ENCODE results near the gene CMKLR1. TPM values are rescaled to one million over a fixed set of nuclear protein-coding genes. Genes with fewer than 3 reads are reported as not detected.

CMKLR1 gene
- polyA plus RNA-seq, 1 of the 3 experiments (the other 2 are of a cell fraction): 0.15 TPM

DNA sequence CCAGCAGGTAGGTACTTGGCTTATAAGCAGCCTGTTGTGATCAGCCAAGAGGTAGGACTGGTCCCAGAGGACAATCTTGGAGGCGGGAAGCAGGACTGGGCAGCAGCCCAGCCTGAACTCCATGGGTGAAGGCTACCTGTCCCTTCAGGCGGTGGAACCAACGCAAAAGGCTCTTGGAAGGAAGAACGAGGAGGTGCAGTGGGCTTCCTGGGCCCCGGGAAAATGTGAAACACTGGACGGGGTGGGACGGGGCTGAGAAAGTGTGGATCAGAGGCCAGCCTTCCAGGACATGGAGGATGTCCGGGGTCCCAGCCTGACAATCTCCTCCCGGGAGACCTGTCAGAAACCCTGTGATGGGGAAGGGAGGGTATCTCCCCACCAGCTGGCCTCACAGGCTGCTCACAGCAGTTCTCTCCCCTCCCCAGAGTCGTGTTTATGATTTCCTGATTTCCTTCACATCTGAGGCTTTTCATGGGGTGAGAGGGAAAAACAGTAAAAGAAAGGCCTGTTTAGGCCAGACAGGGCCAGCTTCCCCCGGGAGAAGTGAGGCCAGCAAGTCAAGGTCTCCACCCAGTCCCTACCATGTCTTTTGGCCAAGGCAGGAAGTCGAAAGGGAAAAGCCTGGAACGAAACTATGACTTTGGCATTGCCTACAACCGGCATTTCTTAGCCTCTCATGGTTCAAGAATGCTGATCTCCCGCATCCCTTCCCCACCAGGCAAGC is 11.3 kb downstream of the CMKLR1 start:
- Histone ChIP-seq H3K9ac (no peak overlapping the region), H3K36me3 (replicated peaks in 1 of 2; ENCODE audit: control insufficient read depth in 1 of 2, insufficient read depth in 2 of 2, low read length in 1 of 2) (peaks cover 0 to 2% of the 10 kb centered on the region in 2 experiments), H3K9me3 (no peaks in the 10 kb centered on the region), H3K4me2 (no peak overlapping the region), H3K27ac (ENCODE audit: low read depth in 2 of 2, low read length in 1 of 2) (no peak overlapping the region), H3K79me2 (ENCODE audit: insufficient read depth) (no peaks in the 10 kb centered on the region), H2AFZ (ENCODE audit: low read depth) (no peak overlapping the region), H3K4me3 (ENCODE audit: low read depth in 2 of 2, low read length in 1 of 2) (no peak overlapping the region), H4K20me1 (ENCODE audit: insufficient read depth) (no peaks in the 10 kb centered on the region), H3K27me3 (ENCODE audit: insufficient read depth) (no peaks in the 10 kb centered on the region), H3K9me2 (no peaks in the 10 kb centered on the region), H3K4me1 (ENCODE audit: control insufficient read depth in 1 of 2, insufficient read depth in 2 of 2, low read depth in 1 of 2, low read length in 1 of 2) (peaks cover 0 to 27% of the 10 kb centered on the region in 2 experiments; a peak in 1 of 4 replicates), H3F3A (replicated peaks; ENCODE audit: insufficient read depth) (no peaks in the 10 kb centered on the region)
- POLR2A ChIA-PET: no interaction called here
- TF ChIP-seq RFX5 (IDR thresholded peaks at IDR 0.05; ENCODE audit: low read length) (no peak), CHD2 (IDR thresholded peaks at IDR 0.05; ENCODE audit: low read length, partially characterized antibody) (no peak), USF2 (IDR thresholded peaks at IDR 0.05; ENCODE audit: borderline replicate concordance, low read depth, low read length) (no peak), FOSL2 (IDR thresholded peaks at IDR 0.05; ENCODE audit: borderline replicate concordance, low read depth) (no peak), GABPA (IDR thresholded peaks at IDR 0.05; ENCODE audit: low read depth) (no peak), ELF1 (IDR thresholded peaks at IDR 0.05) (no peak), MEF2A (IDR thresholded peaks at IDR 0.05; ENCODE audit: borderline replicate concordance, low read depth) (no peak), TCF12 (IDR thresholded peaks at IDR 0.05) (no peak), MXI1 (IDR thresholded peaks at IDR 0.05; ENCODE audit: low read depth, low read length) (no peak), TAF1 (IDR thresholded peaks at IDR 0.05; ENCODE audit: borderline replicate concordance, low read depth, low read length) (no peak), YY1 (IDR thresholded peaks at IDR 0.05; ENCODE audit: low read depth) (no peak), USF1 (IDR thresholded peaks at IDR 0.05; ENCODE audit: borderline replicate concordance, low read depth) (no peak), TEAD4 (IDR thresholded peaks at IDR 0.05; ENCODE audit: borderline replicate concordance, insufficient read depth) (no peak), FOXM1 (IDR thresholded peaks at IDR 0.05; ENCODE audit: low read depth) (no peak), RXRA (IDR thresholded peaks at IDR 0.05; ENCODE audit: borderline replicate concordance, low read depth) (no peak)
- TF ChIP-seq, protein P1, sequence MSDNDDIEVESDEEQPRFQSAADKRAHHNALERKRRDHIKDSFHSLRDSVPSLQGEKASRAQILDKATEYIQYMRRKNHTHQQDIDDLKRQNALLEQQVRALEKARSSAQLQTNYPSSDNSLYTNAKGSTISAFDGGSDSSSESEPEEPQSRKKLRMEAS (IDR thresholded peaks at IDR 0.05; ENCODE audit: low read depth): no peak
- TF ChIP-seq, protein P2, sequence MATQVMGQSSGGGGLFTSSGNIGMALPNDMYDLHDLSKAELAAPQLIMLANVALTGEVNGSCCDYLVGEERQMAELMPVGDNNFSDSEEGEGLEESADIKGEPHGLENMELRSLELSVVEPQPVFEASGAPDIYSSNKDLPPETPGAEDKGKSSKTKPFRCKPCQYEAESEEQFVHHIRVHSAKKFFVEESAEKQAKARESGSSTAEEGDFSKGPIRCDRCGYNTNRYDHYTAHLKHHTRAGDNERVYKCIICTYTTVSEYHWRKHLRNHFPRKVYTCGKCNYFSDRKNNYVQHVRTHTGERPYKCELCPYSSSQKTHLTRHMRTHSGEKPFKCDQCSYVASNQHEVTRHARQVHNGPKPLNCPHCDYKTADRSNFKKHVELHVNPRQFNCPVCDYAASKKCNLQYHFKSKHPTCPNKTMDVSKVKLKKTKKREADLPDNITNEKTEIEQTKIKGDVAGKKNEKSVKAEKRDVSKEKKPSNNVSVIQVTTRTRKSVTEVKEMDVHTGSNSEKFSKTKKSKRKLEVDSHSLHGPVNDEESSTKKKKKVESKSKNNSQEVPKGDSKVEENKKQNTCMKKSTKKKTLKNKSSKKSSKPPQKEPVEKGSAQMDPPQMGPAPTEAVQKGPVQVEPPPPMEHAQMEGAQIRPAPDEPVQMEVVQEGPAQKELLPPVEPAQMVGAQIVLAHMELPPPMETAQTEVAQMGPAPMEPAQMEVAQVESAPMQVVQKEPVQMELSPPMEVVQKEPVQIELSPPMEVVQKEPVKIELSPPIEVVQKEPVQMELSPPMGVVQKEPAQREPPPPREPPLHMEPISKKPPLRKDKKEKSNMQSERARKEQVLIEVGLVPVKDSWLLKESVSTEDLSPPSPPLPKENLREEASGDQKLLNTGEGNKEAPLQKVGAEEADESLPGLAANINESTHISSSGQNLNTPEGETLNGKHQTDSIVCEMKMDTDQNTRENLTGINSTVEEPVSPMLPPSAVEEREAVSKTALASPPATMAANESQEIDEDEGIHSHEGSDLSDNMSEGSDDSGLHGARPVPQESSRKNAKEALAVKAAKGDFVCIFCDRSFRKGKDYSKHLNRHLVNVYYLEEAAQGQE (IDR thresholded peaks at IDR 0.05; ENCODE audit: low read depth, low read length): no peak
- 28% methylated on average over 15 of the region's 15 CpGs for WGBS (ENCODE audit: low lambda C conversion rate)
- CTCF ChIA-PET: interaction anchor here (4.1 kb wide), 1 partner anchor 129 kb away, joined by 12 read pairs; no protein-coding TSS in a partner anchor
- DNase-seq: no peak

All from SK-N-SH (cell line).